ENCODE data around the gene TECRL. TPM values are rescaled to one million over a fixed set of nuclear protein-coding genes. Genes with fewer than 3 reads are reported as not detected.

The TECRL gene, protein sequence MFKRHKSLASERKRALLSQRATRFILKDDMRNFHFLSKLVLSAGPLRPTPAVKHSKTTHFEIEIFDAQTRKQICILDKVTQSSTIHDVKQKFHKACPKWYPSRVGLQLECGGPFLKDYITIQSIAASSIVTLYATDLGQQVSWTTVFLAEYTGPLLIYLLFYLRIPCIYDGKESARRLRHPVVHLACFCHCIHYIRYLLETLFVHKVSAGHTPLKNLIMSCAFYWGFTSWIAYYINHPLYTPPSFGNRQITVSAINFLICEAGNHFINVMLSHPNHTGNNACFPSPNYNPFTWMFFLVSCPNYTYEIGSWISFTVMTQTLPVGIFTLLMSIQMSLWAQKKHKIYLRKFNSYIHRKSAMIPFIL
- total RNA-seq (2014; rRNA removed; shearing (Covaris generic)) = not detected in 2 replicates

DNA sequence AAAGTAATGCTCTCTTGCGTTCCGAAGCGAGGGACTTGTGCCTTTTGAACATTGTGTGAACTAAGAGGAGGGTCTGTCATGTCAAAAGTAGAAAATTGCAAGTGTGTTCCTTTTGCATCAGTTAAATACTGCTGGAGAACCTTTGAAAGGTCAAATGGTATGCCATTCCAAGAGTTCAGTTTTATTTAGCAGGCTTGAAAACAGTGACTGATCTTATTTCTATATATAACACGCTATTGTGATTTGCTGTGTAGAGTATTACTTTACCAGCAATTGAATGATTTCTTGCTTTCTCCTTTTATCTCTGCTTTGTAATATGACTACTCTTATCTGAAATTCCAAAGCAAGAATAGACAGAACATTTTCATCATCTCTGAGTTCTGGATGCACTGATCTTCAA, at the start of gene TECRL:
TSS of gene TECRL (minus strand) at position 151 of the 400 bp plus-strand sequence. CDS start at position 52, 99 bp downstream.
- no peak for DNase-seq
- no peaks in the 10 kb centered on the region for H3K27me3 ChIP-seq (ENCODE audit: control insufficient read depth, insufficient read depth, low read length)
- no peaks in the 10 kb centered on the region for H3K36me3 ChIP-seq (replicated peaks; ENCODE audit: control insufficient read depth, insufficient read depth, low read length)
- no peak within 1 kb of the TSS for H3K4me3 ChIP-seq (ENCODE audit: insufficient read depth, low read depth, low read length)

DNA sequence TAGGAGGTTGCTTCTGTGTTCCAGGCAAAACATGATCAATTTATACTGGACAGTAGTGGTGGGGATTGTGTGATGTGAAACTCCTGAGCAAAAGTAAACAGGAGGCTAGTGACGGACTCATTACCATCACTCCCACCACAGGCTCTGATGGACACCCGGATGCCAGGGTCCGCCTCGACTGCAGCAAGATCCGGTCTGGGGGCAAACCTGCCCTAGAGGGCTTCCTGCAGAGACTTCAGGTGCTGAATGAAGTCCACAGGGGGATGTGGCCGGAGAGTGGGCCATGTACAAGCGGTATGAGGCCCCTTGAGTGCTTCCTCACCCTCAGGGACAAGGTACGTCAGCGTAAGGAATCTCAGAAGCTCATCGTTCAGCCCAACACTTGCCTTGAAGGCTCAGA, 23.4 kb upstream of the TECRL start:
- Histone ChIP-seq H3K36me3 (replicated peaks; ENCODE audit: control insufficient read depth, insufficient read depth, low read length) (no peaks in the 10 kb centered on the region), H3K27me3 (ENCODE audit: control insufficient read depth, insufficient read depth, low read length) (no peaks in the 10 kb centered on the region), H3K4me3 (ENCODE audit: insufficient read depth, low read depth, low read length) (no peak overlapping the region)
- no peak for DNase-seq

DNA sequence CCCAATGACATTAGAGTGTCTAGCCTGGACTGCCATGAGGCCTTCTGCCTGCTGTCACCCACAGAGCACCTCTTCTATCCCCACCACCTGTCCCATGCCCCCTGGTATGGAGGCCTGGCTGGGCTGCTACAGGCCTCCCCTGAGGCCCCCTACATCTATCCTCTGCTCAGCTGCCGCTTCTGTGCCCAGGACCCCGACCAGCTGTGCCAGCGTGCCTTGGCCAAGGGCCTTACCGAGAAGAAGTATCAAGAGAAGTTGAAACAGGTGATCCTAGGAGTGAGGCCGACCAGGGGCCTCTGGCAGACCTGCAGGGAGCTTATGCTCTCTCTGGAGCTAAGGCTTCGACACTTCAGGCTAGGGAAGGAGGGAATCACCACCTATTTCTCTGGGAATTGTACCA, 21.7 kb upstream of the TECRL start:
- Histone ChIP-seq H3K36me3 (replicated peaks; ENCODE audit: control insufficient read depth, insufficient read depth, low read length) (no peaks in the 10 kb centered on the region), H3K27me3 (ENCODE audit: control insufficient read depth, insufficient read depth, low read length) (no peaks in the 10 kb centered on the region), H3K4me3 (ENCODE audit: insufficient read depth, low read depth, low read length) (no peak overlapping the region)
- no peak for DNase-seq

DNA sequence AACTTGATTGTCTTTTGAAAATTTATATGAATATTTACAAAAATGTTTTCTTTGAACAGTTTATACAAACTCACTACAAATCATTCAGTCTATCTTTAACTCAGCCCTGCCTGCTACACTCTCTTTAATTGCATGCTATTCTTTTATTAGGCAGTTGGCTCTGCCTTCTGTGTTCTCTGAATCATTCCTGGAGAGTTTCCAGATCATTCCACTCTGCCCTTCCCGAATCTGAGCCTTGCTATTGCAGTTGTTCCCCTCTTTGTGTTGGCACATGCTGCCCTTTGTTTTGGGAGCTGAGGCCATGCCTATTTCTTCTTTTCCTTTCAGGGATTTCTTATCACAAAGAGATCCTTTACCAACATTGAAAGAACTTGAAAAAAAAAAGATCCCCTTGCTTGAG, 8.7 kb upstream of the TECRL start:
- H3K27me3 ChIP-seq (ENCODE audit: control insufficient read depth, insufficient read depth, low read length) = no peaks in the 10 kb centered on the region
- H3K4me3 ChIP-seq (ENCODE audit: insufficient read depth, low read depth, low read length) = no peak overlapping the region
- no peaks in the 10 kb centered on the region for H3K36me3 ChIP-seq (replicated peaks; ENCODE audit: control insufficient read depth, insufficient read depth, low read length)
- DNase-seq = no peak

DNA sequence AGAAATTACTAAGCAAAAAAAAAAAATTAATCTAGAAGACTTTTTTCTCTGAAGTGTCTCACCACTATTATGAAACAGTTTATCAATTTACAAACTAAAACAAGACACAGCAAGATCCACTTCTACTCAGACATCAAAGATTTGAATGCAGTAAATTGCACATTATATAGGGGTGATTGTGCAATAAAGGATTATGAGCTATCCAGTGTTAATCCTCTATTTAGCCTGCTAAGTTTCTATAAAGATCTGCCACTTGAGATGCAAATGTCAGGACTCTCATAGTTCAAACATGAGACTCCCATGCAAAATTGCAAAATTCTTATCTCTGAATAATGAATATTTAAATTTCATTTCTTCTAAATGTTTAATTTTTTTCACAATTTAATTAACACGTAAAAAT, 2.2 kb downstream of the TECRL start:
- Histone ChIP-seq H3K36me3 (replicated peaks; ENCODE audit: control insufficient read depth, insufficient read depth, low read length) (no peaks in the 10 kb centered on the region), H3K27me3 (ENCODE audit: control insufficient read depth, insufficient read depth, low read length) (no peaks in the 10 kb centered on the region), H3K4me3 (ENCODE audit: insufficient read depth, low read depth, low read length) (no peak overlapping the region)
- no peak for DNase-seq

DNA sequence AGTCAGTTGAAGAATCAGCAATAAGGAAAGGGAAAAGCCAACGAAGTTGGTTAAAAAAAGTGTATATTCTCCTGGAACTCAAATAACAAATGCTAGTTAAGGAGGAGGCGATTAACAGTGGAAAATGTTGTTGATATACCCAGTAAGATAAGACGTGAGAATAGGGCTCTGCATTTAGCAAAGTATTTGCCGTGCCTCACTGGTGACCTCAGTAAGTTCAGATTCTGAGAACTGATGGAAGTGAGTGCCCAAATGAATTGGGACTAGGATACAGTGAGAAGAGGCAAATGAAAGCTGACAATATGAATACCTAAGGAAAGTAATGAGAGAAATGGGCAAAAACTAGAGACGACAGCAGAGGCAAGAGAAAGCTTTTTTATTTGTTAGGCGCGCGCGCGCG, 3.5 kb downstream of the TECRL start:
- no peak for DNase-seq
- Histone ChIP-seq H3K36me3 (replicated peaks; ENCODE audit: control insufficient read depth, insufficient read depth, low read length) (no peaks in the 10 kb centered on the region), H3K4me3 (ENCODE audit: insufficient read depth, low read depth, low read length) (no peak overlapping the region), H3K27me3 (ENCODE audit: control insufficient read depth, insufficient read depth, low read length) (no peaks in the 10 kb centered on the region)

DNA sequence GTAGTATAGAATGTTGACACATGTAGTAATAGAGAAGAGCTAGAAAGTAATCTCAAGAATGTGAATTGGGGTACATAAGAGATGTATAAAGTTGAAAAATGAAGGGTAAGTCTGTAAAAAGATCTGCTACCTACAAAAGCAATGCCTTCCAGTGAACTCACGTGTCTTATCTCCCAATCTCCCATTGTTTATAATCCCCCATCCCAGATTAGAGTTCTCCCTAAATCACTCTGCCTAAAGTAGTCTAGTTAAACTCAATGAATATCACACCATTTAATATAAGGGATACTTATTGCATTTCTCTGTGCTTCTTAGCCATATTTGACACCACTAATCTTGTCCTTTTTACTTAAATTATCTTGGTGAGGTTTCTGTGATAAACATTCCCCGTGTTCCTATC, 6.6 kb downstream of the TECRL start:
- no peak overlapping the region for H3K4me3 ChIP-seq (ENCODE audit: insufficient read depth, low read depth, low read length)
- no peak for DNase-seq
- no peaks in the 10 kb centered on the region for H3K27me3 ChIP-seq (ENCODE audit: control insufficient read depth, insufficient read depth, low read length)
- H3K36me3 ChIP-seq (replicated peaks; ENCODE audit: control insufficient read depth, insufficient read depth, low read length) = no peaks in the 10 kb centered on the region

DNA sequence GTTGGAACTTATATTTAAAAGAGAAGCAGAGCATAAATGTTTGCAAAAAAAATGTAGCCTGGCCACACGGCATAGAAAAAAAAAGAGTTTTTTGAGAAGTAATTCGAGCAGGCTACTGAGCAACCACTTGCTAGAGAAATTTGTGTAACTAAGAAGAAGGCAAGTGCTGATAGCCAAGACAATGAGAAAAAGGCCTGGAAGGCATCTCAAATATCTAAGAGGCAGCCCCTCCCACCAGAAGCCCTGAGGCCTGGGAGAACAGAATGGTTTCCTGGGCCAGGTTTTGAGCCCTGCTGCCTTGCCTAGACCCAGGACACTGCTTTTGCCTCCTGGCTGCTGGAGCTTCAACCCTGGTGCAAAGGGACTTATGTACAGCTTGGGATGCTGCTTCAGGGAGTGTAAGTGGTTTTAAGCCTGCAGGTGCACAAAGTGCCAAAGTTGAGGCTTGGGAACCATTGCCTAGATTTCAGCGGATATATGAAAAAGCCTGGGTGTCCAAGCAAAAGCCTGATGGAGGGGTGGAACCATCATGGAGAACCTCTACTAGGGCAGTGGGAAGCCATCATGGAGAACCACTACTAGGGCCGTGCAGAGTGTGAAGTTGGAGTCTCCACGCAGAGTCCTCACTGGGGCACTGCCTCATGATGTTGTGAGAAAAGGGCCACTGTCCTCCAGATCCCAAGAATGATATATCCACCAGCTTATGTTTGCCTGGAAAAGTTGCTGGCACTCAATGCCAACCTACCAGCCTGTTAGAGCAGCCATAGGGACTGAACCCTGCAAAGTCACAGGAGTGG, 9.7 kb downstream of the TECRL start:
- Histone ChIP-seq H3K27me3 (ENCODE audit: control insufficient read depth, insufficient read depth, low read length) (no peaks in the 10 kb centered on the region), H3K4me3 (ENCODE audit: insufficient read depth, low read depth, low read length) (no peak overlapping the region), H3K36me3 (replicated peaks; ENCODE audit: control insufficient read depth, insufficient read depth, low read length) (no peaks in the 10 kb centered on the region)
- no peak for DNase-seq

DNA sequence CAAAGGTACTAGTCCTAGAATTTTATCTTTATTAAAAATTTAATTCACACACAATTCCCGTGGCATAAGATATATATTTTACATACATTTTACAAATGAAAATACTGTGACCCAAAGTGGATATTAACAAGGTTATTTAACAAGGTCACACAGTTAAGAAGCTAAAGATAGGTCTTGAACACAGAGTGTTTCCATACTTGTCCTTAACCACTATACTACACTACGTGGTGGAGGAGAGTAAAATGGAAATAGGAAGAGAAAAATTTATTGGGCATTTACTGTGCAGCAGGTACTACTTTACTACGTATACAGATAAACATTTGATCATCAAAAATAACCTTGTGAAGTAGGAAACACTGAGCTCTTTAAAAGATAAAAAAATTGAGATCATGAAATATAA, 14.8 kb downstream of the TECRL start:
- H3K36me3 ChIP-seq (replicated peaks; ENCODE audit: control insufficient read depth, insufficient read depth, low read length) = no peaks in the 10 kb centered on the region
- H3K27me3 ChIP-seq (ENCODE audit: control insufficient read depth, insufficient read depth, low read length) = no peaks in the 10 kb centered on the region
- DNase-seq = no peak
- H3K4me3 ChIP-seq (ENCODE audit: insufficient read depth, low read depth, low read length) = no peak overlapping the region

DNA sequence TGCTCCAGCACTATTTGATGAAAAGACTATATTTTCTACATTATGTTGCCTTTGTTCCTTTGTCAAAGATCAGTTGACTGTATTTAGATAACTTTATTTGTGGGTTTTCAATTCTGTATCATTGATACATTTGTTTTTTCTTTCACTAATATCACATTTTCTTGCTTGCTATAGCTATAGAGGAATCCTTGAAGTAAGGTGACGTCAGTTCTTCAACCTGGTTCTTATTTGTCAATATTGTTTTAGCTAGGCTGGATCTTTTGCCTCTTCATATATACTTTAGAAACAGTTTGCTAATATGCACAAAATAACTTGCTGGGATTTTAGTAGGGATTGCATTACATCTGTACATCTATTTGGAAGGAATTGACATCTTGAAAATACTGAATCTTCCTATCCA, 21.0 kb downstream of the TECRL start:
- no peaks in the 10 kb centered on the region for H3K36me3 ChIP-seq (replicated peaks; ENCODE audit: control insufficient read depth, insufficient read depth, low read length)
- DNase-seq = no peak
- no peak overlapping the region for H3K4me3 ChIP-seq (ENCODE audit: insufficient read depth, low read depth, low read length)
- H3K27me3 ChIP-seq (ENCODE audit: control insufficient read depth, insufficient read depth, low read length) = no peaks in the 10 kb centered on the region

DNA sequence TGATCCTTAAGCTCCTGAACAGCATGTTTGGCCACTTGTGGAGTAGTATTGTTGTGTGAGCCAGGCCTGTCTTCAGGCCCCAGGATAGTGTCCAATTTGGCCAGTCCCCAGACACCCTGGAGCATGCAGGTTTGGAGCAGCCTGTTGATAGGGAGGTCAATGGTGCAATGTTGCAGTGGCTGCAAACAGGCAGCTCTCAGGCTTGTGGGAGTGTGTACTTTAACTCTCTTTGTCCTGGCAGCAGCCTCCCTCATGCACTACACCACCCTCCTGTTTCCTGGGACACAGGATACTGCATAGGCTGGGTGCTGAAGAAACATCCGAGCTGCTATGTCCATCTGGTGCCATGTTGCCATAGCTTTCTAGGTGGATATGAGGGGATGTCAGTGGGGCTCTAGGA, 24.0 kb downstream of the TECRL start:
- no peak for DNase-seq
- H3K4me3 ChIP-seq (ENCODE audit: insufficient read depth, low read depth, low read length) = no peak overlapping the region
- no peaks in the 10 kb centered on the region for H3K27me3 ChIP-seq (ENCODE audit: control insufficient read depth, insufficient read depth, low read length)
- no peaks in the 10 kb centered on the region for H3K36me3 ChIP-seq (replicated peaks; ENCODE audit: control insufficient read depth, insufficient read depth, low read length)

DNA sequence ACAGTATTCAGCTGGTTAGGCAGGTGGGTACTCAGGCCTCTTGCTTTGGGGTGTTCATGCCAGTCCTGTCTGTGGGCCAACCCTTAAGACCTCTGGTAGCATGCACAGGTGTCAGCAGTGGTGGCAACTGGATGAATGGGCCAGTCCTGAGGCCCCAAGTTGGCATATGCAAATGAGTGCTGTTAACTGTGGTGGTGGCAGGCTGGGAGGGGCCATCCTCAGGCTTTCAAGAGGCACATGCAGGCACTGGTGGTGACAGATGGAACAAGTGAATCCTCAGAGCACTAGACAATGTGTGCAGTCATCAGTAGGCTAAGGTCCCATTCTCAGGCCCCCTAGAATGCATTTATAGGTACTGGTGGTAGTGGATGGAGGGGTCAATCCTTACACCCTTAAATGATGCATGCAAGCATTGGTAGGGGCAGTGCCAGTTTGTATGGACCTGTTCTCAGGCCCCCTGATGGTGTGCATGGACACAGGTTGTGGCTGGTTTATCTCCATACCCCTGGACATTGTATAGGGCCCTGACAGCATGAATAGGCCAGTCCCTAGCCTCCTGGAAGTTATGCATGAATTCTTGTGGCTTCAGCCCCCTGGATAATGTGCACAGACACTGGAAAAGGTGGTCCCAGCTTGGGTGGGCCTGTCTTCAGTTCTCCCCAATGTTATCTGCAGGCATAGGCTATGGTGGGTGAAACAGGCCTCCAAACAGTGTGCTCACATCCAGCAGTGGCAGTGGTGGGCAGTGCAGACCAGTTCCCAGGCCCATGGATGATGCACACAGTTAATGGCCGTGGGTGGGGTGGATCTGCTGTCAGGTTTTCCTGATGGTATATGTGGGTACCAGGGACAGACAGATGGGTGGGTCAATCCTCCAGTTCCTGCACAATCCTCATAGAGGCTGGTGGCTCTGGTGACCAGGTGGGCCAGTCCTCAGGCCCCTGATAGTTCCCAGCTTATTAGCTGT, 24.7 kb downstream of the TECRL start:
- no peaks in the 10 kb centered on the region for H3K27me3 ChIP-seq (ENCODE audit: control insufficient read depth, insufficient read depth, low read length)
- H3K36me3 ChIP-seq (replicated peaks; ENCODE audit: control insufficient read depth, insufficient read depth, low read length) = no peaks in the 10 kb centered on the region
- H3K4me3 ChIP-seq (ENCODE audit: insufficient read depth, low read depth, low read length) = no peak overlapping the region
- no peak for DNase-seq

DNA sequence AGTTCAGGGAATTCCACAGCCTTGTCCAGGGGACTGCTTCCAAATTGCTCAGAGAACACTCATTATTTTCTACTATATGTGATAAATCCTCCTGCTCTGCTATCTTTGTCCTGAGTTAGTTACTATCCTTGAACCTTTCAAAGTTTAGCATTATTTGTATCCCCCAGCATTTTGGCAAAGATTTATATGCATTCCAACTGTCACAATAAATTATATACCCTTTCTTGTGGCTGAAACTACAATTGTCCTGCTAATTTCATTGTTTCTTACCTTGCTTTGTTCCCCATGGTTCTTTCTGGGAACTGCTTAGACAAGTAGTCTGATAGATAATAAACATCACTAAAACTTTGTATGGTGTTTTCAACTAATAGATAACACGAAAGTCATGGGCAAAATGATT, 40.5 kb downstream of the TECRL start:
- DNase-seq = no peak
- no peaks in the 10 kb centered on the region for H3K36me3 ChIP-seq (replicated peaks; ENCODE audit: control insufficient read depth, insufficient read depth, low read length)
- no peak overlapping the region for H3K4me3 ChIP-seq (ENCODE audit: insufficient read depth, low read depth, low read length)

DNA sequence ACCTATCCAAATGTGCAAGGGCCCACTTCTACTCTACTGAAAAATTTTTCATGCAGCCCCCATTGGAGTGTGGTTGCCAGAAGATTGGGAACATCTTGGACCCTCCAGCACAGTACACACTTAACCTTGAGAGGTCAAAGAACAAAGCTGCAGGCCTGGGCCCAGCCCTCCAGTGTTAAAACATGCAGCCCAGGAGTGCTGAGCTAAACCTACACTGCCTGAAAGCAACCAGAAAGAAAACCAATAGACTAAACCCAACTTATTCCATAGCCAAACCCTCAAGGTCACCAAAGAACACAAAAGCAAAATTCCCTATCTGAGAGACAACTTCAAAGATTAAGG, 47.9 kb downstream of the TECRL start:
- Histone ChIP-seq H3K4me3 (ENCODE audit: insufficient read depth, low read depth, low read length) (no peak overlapping the region), H3K27me3 (ENCODE audit: control insufficient read depth, insufficient read depth, low read length) (no peaks in the 10 kb centered on the region), H3K36me3 (replicated peaks; ENCODE audit: control insufficient read depth, insufficient read depth, low read length) (no peaks in the 10 kb centered on the region)
- DNase-seq = no peak

More for the DNA sequence above, 40.5 kb downstream of the TECRL start:
- no peaks in the 10 kb centered on the region for H3K27me3 ChIP-seq (ENCODE audit: control insufficient read depth, insufficient read depth, low read length)

Data from H7 (cell line).